HG02852 (cell line): ENCODE results near the gene EEF2K.

Experiments used
- ATAC-seq: cut with Tn5 transposase; IDR thresholded peaks from one replicate; pipeline ENCODE4 v1.9.1; 2021; ENCODE audit warnings: mild to moderate bottlenecking, moderate library complexity; ENCODE audit not compliant: unreplicated experiment

Gene EEF2K

GRCh38 chr16:22314661-22315626, 108.9 kb downstream of the EEF2K start:
- ATAC-seq, result no peak

- ATAC-seq, result no peak
These were observed 109.9 kb downstream of the EEF2K start for GRCh38 chr16:22315979-22316378.

- ATAC-seq, result no peak
These were observed 110.3 kb downstream of the EEF2K start for GRCh38 chr16:22316411-22316811.

GRCh38 chr16:22317001-22317530, 111.0 kb downstream of the EEF2K start:
- no peak for ATAC-seq

GRCh38 chr16:22317625-22318024, 111.5 kb downstream of the EEF2K start:
- ATAC-seq, result no peak

- ATAC-seq, result no peak
These were observed 112.7 kb downstream of the EEF2K start for GRCh38 chr16:22318690-22319358.

- ATAC-seq, result no peak
These were observed 114.7 kb downstream of the EEF2K start for GRCh38 chr16:22320572-22321339.

- no peak for ATAC-seq
These were observed 115.4 kb downstream of the EEF2K start for GRCh38 chr16:22321340-22322001.

- ATAC-seq, result no peak
These were observed 116.0 kb downstream of the EEF2K start for GRCh38 chr16:22322021-22322471.

GRCh38 chr16:22322741-22323140, 116.7 kb downstream of the EEF2K start:
- ATAC-seq, result no peak

GRCh38 chr16:22323173-22323958, 117.3 kb downstream of the EEF2K start:
- ATAC-seq, result no peak

- no peak for ATAC-seq
These were observed 118.1 kb downstream of the EEF2K start for GRCh38 chr16:22323959-22324786.

GRCh38 chr16:22324787-22325597, 118.9 kb downstream of the EEF2K start:
- ATAC-seq, result no peak

GRCh38 chr16:22325598-22326368, 119.7 kb downstream of the EEF2K start:
- no peak for ATAC-seq

- no peak for ATAC-seq
These were observed 120.2 kb downstream of the EEF2K start for GRCh38 chr16:22326369-22326652.

- ATAC-seq, result no peak
These were observed 120.8 kb downstream of the EEF2K start for GRCh38 chr16:22326771-22327445.

GRCh38 chr16:22327446-22327775, 121.3 kb downstream of the EEF2K start:
- no peak for ATAC-seq
